Measurements from ENCODE around the gene HECTD4.
A peak's percentile ranks its signal among the peaks of the same experiment; 100 is the strongest.

HECTD4 gene

DNA sequence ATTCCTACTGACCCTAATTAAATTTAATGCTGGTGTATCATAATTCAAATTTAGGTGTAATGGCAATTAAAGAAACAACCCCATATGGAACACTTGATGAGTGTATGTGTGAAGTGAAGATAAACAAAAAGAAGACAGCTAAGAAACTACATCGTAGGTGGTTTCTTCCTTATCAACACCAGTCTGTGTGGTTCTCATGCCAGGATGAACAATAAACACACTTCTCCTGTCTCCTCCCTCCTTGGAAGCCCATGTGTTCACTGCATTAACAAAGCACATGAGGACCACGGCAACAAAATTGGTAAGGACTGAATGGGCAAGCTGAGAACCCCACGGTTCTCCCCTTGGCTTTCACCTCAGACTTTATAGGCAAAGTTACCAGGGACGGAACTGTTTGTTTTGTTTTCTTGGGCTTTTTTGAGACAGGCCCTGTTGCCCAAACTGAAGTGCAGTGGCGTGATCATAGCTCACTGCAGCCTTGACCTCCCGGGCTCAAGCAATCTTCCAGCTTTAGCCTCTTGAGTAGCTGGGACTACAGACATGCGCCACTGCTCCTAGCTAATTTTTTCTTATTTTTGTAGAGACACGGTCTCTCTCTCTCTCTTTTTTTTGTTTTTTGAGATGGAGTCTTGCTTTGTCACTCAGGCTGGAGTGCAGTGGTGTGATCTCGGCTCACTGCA lies 185.9 kb downstream of the HECTD4 start:
- peak; percentile 70 for DNase-seq

DNA sequence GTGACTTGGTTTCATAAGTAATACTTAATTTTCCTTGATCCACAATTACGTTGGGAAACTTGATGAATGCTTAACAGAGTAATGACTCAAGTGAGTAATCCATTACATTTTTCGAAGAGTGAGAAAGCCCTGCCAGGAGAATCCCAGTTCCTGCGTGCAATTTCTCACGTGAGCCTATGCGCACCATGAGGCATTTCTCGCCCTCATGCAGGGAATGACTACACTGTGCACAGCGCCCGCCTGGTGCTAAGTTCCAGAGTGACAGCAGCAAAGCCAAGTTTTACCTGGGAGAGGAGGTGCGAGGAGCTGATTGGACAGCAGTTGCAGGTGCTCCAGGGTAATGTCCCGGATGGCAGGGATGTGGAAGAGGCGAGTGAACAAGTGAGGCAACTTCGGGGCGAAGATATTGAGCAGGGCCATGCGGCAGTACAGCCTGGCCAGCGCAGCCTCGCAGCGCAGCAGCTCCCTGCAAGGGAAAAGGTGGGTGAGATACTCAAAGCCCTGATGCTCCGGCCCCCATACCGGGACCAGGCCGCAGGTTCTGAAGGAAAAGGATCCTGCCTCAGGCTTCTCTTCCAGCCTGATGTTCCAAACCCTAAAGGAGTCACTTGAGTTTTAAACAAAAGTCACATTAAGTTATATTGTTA lies 187.5 kb downstream of the HECTD4 start:
- DNase-seq: no peak

DNA sequence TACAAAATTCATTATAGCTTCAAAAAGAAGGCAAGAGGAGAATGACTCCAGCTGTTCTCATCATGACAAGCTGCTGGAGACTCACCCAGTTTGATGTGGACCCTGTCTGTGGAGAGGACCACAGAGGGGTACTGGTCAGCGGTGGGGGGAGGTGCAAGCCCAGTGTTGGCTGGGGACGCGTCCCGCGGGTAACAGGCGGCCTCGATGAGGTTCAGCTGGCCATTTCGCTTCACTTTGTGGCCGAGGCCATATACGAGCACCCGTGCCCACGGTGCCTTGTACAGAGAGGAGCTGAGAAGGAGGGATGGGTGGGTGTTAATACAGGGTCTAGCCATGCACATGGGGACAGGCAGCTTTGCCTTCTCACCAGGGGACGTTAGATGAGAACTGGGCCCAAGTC lies 189.8 kb downstream of the HECTD4 start:
- no peak for DNase-seq

DNA sequence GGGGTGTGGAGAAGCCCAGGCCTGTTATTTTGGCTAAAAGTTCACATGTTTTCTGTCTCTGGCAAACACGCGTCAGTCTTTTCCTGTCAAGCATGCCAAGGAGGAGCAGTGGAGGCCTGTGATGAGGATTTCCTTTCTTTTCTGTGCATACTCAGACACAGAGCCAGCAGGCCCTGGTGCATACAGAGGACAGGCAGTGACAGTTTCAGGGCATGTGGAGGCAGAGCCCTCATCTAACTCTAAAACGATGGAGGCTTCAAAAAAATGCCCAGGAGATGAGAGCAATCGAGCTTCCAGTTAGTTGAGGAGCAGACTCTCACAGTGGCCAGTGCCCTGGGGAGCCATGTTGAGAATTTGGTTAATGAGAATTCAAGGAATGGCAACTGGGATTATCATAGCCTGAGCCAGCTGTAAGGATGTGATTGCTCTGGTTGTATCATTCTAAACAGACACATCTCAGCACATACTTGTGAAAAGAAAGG lies 190.3 kb downstream of the HECTD4 start:
- no peak for DNase-seq

DNA sequence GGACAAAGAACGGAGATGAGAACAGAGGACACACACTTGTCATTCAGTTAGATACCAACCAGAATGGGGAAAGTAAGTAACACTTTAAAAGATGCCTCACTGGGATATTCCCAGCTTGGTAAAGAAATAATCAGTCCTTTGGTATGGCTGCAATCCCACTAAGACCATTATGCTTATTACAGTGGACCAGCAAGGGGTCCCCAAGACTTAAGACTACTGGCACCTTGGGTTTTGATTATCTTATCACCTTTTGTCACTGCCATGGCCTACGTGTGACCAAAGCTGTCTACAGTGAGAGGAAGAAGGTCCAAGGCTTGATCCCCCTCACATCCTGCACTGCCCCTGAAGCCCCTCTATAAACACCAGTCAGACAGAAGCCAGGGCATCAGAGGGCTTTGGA lies 191.0 kb downstream of the HECTD4 start:
- DNase-seq: no peak

DNA sequence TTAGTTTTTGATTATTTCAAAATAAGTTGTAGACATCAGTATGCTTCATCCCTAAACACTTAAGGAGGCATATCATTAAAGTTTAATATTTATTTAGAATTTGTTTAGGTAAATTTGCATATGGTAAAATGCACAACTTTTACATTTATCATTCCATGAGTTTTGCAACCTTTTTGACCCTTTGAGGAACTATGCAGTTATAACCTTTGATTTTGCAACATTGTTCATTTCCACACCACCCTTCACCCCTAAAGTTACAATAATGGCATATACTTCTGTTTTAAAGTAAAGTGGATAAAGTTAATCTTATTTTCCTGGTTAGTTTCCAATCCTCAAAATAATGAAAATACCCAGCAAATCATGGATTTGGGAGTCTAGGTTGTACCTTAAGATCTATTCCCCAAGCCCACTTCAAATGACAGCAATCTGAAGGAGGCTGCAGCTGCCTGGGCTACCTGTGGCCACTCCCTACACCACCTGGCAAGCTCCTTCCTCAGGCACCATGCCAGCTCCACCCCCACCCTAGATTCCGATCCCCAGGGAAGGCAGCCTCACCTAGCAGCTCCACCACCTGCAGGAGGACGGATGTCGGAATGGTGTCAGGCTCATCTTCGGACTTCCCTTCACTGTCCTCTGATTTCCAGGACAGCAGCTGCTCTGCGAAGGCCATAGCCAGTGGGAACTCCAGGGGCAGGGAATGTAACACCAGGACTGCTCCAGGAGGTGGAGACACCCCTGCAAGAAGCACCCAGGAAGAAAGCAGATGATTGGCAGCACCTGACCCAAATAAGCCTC lies 191.8 kb downstream of the HECTD4 start:
- DNase-seq: peak; percentile 26

DNA sequence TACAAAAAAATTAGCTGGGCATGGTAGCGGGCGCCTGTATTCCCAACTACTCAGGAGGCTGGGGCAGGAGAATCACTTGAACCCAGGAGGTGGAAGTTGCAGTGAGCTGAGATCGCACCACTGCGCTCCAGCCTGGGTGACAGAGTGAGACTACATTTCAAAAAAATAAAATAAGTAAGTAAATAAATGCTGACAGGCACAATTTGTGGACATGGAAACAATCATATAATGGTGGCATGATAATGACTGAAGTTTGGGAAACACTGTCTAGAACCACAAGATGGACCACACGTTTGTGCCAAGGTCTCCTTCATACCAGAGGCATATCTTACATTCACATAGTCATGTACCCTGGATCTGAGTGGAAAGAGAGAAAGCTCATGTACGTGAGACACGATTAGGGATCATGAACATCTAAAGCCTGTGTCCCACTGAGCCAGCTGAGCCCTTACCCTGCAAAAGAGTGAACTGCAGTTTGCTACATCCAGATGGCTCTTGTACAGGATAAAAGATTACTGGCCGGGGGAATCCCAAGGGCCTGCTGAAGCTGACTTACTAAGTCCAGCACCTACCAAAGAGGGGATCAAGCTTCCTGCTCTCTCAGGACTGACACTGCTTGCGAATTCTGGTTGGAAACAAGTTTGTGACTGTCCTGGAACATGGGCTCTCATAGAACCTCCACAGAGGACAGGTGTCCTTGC lies 194.0 kb downstream of the HECTD4 start:
- DNase-seq: no peak

DNA sequence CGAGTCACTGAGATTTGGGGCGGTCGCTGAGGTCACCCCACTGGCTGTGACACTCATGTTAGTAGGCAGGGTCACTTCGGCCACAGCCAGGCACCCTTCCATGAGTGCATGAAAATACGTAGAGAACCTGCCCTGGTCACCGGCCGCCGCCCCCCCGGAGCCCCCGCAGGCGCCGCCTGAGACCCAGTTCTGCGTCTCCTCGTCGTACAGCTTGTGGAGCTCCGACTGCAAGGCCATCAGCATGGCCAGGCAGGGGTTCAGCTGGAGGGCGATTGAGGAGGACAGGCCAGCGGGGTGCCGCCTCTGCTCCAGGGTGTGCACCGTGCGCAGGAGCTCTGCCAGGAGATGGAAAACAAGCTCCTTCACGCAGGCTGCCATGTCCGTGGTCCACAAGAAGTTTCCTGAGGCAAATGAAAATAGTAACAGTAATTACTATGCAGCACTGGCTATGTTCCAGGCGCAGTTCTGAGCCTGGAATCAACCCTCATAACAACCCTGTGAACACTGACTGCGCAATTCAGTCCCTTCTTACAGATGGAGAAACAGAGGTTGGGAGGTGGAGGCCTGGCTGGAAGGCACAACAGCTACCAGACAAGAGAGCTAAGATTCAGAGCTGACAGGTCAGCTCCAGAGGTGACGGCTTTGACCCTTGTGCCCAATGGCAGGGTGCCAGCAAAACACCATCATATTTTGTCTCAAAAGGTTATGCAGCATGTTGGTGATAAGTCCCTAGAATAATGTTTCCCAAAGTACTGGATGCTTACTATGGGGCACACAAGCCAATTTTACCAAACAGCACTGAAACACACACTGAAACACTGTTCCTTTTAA lies 196.9 kb downstream of the HECTD4 start:
- DNase-seq: no peak

DNA sequence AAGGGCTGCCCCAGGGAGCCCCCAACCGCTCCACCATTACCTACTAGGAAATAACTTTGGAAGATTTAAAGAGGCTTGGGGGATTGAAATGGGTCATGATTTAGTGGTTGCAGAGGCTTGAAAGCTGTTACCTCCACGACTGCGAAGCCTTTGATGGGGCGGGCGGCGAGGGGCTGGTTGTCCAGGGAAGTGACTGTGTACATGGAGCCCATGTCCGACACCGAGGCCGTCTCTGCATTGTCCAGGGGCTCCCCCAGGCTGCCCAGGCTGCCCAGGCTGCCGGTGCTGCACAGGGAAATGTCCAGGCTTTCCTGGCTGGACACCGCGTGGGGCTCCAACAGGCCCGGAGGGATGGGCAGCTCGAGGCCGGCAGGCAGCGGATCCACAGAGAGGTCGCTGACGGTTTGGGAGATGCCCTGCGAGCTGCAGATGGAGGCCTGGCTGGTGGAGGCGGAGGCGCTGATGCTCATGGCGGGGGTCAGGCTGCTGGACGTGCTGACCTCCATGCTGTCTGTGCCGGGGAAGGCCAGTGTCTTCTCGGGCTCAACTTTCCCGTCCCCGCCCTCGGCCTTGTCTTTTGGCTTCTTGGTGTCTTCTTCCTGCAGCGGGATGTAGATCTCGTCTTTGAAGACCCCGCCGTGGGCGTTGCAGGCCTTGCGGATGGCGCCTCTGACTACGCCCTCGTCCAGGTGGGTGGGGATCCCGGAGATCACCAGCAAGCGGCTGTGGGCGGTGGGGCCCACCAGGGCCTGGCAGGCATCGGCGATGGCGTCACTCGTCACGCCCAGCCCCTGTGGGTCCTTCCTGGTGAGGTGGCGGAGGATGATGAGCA lies 198.0 kb downstream of the HECTD4 start:
- no peak for DNase-seq

DNA sequence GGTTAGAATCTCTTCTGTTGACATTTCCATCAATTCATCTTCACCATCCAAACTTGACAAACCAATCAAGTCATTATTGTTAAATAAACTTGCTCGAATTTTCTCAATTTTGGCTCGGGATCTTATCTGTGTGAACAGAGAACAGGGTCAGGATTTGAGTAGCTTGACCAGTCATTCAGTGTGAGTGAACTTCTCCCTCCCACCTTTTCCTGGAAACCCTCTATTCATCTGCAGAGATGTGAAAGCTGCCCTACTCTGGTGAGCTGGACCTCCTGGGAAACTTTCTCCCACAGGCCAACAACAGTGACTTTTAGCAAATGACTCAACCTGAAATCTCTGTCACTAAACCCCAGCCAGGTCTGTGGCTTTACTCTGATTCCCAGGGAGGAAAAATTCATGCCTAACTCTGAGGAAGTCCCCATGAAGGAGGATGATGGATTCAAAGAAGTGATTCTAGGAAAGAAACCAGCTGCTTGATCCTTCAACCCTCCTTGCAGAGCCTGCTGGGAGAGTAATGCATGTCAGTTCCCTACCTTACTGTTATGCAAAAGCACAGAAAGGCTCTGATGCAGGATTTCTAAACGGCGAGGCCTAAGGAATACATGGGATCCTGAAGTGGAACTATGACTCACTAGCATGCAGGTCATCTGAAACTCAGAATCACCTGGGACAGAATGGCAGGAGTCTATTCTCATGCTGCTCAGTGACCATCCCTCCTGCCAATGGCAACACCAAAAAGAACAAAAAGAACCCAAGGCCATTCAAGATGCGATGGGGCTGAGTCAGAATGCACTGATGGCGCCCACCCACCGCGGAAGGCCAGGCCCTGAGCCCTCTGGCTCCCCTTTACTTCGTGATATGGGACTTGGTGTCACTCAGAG lies 198.8 kb downstream of the HECTD4 start:
- no peak for DNase-seq

DNA sequence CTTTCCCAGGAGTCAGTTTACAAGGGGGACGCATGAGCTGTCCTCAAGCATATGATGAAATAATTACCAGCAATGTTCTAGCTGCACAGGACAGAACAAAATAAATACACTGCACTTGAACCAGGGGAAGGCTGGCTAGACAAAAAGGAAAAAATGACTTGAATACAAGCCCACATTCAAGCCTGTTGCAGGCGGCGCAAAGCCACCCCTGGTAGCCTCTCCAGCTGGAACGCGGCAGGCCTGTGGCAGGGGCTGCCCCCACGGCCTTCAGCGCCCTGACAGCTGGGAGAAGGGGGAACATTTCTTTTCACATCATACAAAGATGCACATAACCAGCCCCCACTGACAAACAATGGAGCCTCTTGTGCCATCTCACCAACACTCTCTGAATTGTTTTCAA lies 199.7 kb downstream of the HECTD4 start:
- no peak for DNase-seq

DNA sequence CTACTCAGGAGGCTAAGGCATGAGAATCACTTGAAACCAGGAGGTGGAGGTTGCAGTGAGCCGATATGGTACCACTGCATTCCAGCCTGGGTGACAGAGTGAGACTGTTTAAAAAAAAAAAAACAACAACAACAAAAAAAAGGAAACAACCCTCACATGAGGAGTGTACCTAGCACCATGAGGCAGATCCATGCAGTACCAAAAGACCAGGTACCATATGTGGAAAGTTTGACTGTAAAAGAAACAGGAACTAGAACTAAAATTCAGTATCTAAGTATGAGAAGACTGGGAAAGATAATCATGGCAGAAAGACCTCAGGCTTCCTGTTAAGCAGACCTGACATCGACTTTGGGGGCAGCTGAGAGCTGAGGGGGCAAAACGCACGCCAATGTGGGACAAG lies 201.8 kb downstream of the HECTD4 start:
- no peak for DNase-seq

DNA sequence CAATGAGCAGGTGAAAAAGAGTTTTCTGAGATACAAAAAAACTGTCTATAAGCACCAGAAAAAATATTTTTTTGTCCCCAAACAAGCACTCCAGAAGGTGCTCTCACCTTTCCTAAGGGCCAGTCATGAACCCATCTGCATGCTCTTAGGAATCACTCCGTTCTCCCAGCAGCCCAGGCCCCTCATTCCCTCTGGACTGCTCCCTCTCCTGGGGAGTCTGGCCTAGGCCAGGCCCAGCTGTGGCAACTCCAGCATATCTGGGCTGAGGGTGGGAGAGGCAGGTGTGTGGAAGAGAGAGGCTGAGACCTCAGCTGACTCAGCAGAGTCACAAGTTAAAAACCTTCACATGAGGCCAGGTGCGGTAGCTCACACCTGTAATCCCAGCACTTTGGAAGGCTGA lies 202.3 kb downstream of the HECTD4 start:
- DNase-seq: no peak

DNA sequence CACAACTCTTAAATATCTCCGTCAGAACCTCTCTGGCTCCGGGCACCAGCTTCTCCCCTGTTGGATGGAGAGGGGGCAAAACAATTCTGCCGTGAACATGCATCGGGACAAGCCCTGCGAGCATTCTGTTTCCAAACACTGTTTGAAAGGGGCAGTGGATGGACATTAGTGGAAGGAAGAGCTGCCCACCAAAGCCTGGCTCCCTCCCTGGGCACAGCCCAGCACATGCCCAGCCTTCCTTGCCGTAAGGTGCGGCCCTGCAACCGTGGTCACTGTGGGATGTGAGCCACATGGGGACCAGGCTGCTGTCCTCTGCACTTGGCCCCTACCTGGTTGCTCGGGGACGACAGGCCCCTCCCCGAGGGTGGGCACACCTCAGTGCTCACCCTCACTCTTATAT lies 202.9 kb downstream of the HECTD4 start:
- DNase-seq: no peak

DNA sequence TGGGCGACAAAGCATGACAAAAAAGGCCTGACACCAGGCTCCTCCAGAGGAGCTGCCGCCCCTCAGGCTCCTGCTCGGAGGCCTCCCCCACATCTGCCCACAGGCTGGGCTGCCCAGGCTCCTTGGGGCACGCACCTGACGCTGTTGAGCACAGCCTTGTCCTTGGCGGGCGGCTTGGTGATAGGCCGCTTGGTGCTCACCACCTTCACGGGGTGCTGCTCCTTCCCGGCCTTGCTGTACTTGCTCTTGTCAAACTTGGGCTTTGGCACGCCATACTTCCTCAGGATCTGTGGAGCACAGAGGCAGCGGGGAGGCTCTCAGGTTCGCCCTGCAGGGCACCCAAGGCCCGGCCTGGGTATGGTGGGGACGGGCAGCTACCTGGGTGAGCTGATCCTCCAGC lies 203.4 kb downstream of the HECTD4 start:
- no peak for DNase-seq

DNA sequence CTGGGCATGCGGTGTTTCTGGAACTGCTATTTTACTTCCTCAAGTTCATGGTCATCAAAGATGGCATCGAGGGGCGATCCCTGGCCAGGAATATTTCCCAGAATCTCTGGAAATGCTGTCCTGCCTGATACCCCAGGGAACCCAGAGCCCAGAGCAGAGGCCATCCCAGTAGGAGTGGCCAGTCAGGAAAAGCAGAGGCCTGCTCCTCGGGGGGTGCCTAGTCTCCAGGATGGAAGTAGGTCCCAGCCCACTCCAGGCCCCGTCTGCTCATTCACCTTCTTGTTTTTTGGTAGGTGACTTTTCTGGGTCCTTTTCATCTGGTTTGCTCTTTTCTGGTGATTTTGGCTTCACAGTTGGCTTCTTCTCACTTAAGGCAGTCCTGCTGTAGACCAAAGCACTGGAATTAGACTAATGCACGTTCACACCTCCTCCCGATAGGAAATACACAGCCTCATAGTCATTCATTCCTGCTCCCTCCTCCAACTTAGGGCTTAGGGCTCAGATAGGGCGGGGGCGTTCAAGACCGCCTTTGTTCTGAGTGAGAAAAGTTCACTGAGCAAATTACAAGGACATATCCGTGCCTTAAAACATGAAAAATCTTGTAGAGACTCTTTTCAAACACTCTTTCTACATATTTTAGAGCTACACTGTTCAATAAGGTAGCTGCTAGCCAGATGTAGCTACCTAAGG lies 205.8 kb downstream of the HECTD4 start:
- no peak for DNase-seq

DNA sequence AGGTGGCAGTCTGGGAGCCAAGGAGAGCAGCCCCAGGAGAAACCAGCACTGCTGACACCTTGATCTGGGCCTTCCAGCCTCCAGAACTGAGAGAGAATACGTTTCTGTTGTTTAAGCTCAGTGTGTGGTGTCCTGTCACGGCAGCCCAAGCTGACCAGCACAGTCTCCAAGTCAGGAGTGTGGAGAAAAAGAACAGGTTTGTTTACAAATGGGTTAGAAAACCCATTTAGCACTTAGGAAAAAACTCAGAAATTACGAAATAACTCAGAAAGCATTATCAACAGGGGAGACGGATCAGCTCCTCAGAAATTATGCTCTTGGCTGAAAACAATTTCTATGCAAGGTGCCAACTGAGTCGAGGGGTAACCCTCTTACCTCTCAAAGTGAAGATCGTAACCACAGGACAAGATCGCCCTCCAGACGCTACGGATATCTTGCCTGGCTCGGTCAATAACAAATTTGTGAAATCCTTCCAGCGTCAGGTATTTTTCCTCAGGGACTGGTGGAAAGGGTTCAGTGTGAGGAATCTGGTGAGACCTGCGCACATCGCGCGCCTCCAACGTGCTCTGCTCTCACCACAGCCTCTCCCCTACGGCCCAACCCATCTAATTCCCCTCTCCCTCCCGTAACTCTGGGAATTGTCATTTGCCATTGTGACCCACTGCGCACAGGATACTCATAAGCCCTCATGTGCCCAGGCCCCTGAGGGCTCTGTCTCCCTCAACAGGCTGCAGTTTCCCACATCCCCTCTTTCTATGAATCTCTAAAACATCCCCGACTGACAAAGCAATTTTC lies 206.7 kb downstream of the HECTD4 start:
- no peak for DNase-seq

DNA sequence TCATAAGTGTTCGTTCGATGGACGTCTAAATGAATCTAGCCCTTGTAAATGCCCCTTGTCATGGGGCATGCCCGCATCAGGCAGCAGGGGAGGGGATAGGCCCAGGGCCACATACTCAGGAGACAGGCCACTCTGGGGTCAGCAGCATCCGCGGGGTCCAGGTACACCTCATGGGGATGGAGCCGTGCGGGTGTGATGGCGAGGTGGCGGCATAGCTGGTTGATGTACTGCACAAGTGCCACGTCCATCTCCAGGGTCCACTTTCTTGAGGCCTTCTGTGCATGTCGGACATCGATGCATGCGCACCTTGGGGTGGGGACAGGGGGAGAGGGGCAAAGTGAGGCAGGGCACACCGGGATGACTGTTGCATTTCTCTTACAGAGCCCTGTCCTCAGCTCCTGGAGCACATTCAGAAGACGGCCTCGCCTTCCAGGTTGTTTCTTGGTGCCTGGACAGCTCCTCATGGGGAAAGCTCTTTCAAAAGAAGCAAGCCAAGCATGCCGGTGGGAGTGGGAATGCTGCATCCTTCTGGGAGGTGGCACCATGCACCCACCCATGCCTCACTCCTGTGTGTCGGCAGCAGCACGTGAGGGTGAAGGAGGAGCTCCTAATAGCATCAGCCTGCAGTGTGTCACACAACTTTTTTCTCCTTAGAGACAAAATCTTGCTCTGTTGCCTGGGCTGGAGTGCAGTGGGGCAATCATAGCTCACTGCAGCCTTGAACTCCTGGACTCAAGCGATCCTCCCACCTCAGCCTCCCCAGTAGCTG lies 209.5 kb downstream of the HECTD4 start:
- no peak for DNase-seq

All from hematopoietic multipotent progenitor cell treated with erythropoietin and hydrocortisone succinate and interleukin-3 and kit ligand, for 4 days (in vitro differentiated cells).